ENCODE data around the gene MTPN.

- TF ChIP-seq CTCF (IDR thresholded peaks at IDR 0.05) (no peak), POLR2A (IDR thresholded peaks at IDR 0.05) (no peak), EP300 (IDR thresholded peaks at IDR 0.05) (no peak)
These were observed 26.2 kb downstream of the MTPN start for GRCh38 chr7:135950972-135951371.
